Colonic mucosa (tissue), 4 donors: ENCODE measurements around the gene ECSCR. TPM values are rescaled to one million over a fixed set of nuclear protein-coding genes. Genes with fewer than 3 reads are reported as not detected.
A peak's percentile ranks its signal among the peaks of the same experiment; 100 is the strongest.
"Not testable (repeated sequence)": the region's sequence is repeated elsewhere in the genome, so short reads cannot be mapped to it uniquely, and the experiment has no call there.

ENCODE experiments used
- DNase-seq: peaks from one replicate; pipeline ENCODE4 v3.0.0-alpha.2; 2020
- H3K27ac ChIP-seq: fragments of 200-600 bp; one replicate; pipeline ENCODE4 v1.8.0; 2021
- H3K27me3 ChIP-seq: fragments of 200-600 bp; one replicate; pipeline ENCODE4 v1.8.0; 2021
- H3K36me3 ChIP-seq: fragments of 200-600 bp; one replicate; pipeline ENCODE4 v1.8.0; 2021
- H3K4me1 ChIP-seq: fragments of 200-600 bp; one replicate; pipeline ENCODE4 v1.8.0; 2021; ENCODE audit warnings: mild to moderate bottlenecking
- H3K4me3 ChIP-seq: fragments of 200-600 bp; one replicate; pipeline ENCODE4 v1.8.0; 2021
- H3K9ac ChIP-seq, 2 donors: one replicate each; pipeline ENCODE4 v1.7.0; 2013; ENCODE audit warnings: control low read depth in 2 of 2, low read depth in 2 of 2, low read length in 2 of 2
- H3K9me3 ChIP-seq: fragments of 200-600 bp; one replicate; pipeline ENCODE4 v1.8.0; 2021
- intact Hi-C: fragments of 100-400 bp; cut with DNase I; formaldehyde crosslinking; loops from one replicate; pipeline ENCODE4 v1.14.1; 2022
- total RNA-seq, 2 donors: library from RNA; stranded (reverse); fragmentation: NEBNext Ultra II Directional in 1 of 2; extraction: Animal tissue kit (Norgen Biotek cat#: 25700) in 1 of 2; gene quantifications; one replicate each; pipeline ENCODE4 v1.2.1, GENCODE V29; 2021
- TF ChIP-seq, protein P1 (sequence below): fragments of 200-600 bp; IDR thresholded peaks from one replicate; pipeline ENCODE4 v1.8.0; 2022; ENCODE audit warnings: antibody characterized with exemption, mild to moderate bottlenecking
- donor health status: healthy.
- donor health status: DM: no; HTN: no; CAD: no.
- donor health status: DM: no; HTN: no; CAD: no.

ECSCR gene
- total RNA-seq, 2 donors from 2014 or later: 2.2 to 7.4 TPM

DNA sequence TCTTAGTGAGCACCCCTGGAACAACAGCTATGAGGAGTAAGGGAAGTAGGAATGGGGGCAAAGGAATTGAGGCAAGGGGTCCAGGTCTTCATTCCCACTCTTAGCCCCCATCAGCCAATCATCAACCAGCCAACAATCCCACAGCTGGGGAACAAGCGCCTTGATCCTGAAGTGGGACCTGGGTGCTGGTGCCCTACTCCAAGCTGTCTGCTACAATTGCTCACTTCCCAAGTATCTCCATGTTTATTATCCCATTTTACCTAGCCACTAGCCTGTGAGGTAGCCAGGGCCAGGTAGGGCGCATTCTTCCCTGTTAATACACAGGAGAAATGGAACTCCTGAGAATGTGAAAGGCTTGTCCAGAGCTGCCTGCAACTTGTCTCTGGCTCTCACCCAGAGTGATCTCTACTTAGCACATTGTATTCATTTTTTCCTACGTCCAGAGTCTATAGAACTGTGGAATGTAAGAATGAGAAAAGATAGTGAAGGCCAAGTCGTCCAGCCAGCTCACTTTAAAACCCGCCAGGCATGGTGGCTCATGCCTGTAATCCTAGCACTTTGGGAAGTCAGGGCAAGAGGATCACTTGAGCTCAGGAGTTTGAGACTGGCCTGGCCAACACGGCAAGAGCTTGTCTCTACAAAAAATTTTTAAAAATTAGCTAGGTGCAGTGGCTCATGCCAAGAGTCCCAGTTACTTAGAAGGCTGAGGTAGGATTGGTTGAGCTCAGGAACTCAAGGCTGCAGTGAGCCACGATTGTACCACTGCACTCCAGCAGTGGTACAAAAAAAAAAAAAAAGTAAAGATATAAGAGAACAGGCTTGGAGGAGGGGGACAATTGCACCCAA, 17.0 kb downstream of the ECSCR start:
- no peak overlapping the region for H3K27ac ChIP-seq
- no peaks in the 10 kb centered on the region for H3K27me3 ChIP-seq
- no peaks in the 10 kb centered on the region for H3K9me3 ChIP-seq
- no peak for DNase-seq
- H3K4me3 ChIP-seq: no peak overlapping the region
- H3K36me3 ChIP-seq: no peaks in the 10 kb centered on the region
- no peak overlapping the region for H3K9ac ChIP-seq
- no peaks in the 10 kb centered on the region for H3K4me1 ChIP-seq
- TF ChIP-seq, protein P1, sequence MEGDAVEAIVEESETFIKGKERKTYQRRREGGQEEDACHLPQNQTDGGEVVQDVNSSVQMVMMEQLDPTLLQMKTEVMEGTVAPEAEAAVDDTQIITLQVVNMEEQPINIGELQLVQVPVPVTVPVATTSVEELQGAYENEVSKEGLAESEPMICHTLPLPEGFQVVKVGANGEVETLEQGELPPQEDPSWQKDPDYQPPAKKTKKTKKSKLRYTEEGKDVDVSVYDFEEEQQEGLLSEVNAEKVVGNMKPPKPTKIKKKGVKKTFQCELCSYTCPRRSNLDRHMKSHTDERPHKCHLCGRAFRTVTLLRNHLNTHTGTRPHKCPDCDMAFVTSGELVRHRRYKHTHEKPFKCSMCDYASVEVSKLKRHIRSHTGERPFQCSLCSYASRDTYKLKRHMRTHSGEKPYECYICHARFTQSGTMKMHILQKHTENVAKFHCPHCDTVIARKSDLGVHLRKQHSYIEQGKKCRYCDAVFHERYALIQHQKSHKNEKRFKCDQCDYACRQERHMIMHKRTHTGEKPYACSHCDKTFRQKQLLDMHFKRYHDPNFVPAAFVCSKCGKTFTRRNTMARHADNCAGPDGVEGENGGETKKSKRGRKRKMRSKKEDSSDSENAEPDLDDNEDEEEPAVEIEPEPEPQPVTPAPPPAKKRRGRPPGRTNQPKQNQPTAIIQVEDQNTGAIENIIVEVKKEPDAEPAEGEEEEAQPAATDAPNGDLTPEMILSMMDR: no peak
- intact Hi-C loops: no loop called here

DNA sequence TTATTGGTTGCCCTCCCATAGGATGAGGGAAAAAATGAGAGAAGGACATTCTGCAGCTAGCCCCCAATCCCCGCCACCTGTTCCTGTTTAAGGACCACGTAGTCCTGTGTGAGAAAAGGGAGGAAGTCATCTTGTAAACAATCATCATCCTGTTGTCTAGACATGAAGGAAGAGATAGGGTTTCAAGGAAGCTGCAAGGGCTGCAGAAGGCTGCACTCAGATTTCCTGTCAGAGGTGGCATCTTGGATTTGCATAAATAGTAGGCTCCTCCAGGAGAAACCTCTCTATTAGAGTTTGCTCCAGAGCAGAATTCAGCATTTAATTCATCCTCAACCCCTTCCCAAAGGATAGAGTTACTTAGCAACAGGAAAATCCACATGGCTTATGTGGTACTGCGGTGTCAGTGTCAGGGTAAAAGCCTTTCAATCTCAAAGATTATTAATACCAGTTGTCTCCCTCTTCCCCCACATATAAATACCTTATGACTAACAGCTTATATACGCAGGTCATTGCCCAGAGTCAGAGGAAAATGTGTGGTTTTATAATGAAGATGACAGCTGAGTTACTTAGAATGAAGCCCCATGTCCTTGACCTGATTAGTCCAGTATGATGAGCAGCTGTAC, 18.6 kb downstream of the ECSCR start:
- H3K27ac ChIP-seq: no peak overlapping the region
- intact Hi-C loops: no loop called here
- no peaks in the 10 kb centered on the region for H3K36me3 ChIP-seq
- TF ChIP-seq, protein P1: no peak
- H3K9ac ChIP-seq: no peak overlapping the region
- no peak overlapping the region for H3K4me3 ChIP-seq
- no peaks in the 10 kb centered on the region for H3K27me3 ChIP-seq
- H3K9me3 ChIP-seq: no peaks in the 10 kb centered on the region
- DNase-seq: no peak
- no peaks in the 10 kb centered on the region for H3K4me1 ChIP-seq

DNA sequence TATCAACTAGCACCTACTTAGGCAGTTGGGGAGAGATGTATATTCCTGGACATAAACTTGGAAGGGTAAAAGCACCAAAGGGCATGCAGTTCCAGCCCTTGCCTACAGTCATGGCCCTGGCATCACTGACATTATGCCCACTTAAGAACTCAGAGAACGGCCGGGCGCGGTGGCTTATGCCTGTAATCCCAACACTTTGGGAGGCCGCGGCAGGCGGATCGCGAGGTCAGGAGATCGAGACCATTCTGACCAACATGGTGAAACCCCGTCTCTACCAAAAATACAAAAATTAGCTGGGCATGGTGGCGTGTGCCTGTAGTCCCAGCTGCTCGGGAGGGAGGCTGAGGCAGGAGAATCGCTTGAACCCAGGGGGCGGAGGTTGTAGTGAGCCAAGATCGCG, 22.1 kb downstream of the ECSCR start:
- DNase-seq, H3K4me3 ChIP-seq, H3K9ac ChIP-seq, H3K27ac ChIP-seq, H3K9me3 ChIP-seq, H3K4me1 ChIP-seq, H3K36me3 ChIP-seq, intact Hi-C loops, H3K27me3 ChIP-seq: not testable (repeated sequence)

DNA sequence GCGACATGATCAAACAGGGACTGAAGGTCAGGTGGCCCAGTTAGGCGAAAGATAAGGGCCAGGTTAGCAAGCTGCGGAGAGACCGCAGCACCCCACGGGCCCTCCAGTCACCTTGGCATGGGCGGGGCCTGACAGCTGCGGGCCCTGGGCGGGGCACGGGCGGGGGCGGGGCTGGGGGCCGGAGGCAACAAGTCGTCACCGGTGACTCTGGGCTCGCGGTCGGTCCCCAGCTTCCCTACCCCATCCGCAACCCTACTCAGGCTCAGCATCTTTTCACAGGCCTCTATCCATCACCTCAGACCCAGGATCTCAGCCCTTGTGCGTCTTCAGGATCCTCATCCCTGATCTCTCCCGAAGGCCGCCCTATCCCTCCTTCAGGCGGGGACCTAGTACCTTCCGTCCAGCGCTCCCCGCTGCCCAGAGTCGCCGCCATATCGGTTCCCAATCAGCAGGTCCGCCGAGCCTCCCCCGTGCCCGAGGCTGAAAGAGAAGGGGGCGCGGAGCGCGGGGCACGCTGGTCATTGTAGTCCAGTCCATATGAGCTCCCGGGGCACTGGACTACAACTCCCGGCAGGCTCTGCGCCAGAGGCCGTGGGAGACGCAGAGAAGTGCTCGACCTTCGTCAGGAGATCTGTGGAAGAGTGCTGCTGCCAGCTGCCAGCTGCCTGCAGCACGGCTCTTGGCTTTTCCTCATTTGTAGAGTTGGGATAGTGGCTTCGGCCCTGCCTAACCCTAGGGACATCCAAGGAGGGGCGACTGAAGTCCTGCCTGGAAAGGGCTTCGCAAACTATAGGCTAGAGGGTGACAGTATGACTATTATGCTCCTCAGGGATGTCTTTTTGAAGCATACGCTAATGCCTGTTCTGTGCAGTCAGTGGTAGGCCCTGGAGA, 23.3 kb downstream of the ECSCR start, which contains the start of gene DNAJC18:
Gene DNAJC18, minus strand, starts transcription at position 513 of the 891 bp plus-strand sequence. Its CDS starts 80 bp downstream, at position 433.
- H3K9me3 ChIP-seq: no peaks in the 10 kb centered on the region
- H3K36me3 ChIP-seq: no peaks in the 10 kb centered on the region
- no peaks in the 10 kb centered on the region for H3K4me1 ChIP-seq
- peak within 1 kb of the TSS; percentile 92 for H3K27ac ChIP-seq
- H3K4me3 ChIP-seq: peak within 1 kb of the TSS; percentile 87
- H3K27me3 ChIP-seq: no peaks in the 10 kb centered on the region
- peak; percentile 95 for DNase-seq
- TF ChIP-seq, protein P1: no peak
- peak within 1 kb of the TSS; percentile 81 to 88 for H3K9ac ChIP-seq
- intact Hi-C loops: no loop called here

DNA sequence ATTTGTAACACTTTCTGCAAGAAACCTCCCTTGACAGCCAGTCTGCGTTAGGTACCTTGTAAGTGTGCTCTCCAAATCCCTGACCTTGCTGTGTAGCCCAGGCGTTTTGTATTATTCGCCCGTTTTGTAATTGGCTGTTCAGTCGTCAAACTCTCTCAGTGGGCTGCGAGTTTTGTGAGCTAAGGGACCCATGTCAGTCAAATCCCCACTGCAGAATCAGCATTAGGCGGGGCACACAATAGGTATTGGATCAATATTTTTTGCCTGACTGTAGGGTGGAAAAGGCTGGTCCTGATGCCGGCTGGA, 23.9 kb downstream of the ECSCR start:
- intact Hi-C loops: no loop called here
- H3K9ac ChIP-seq: peak overlapping the region; percentile 81 to 88
- H3K27ac ChIP-seq: peak overlapping the region; percentile 92

More for the DNA sequence above, 23.9 kb downstream of the ECSCR start:
- H3K9me3 ChIP-seq: no peaks in the 10 kb centered on the region
- H3K36me3 ChIP-seq: no peaks in the 10 kb centered on the region
- peak overlapping the region; percentile 87 for H3K4me3 ChIP-seq
- TF ChIP-seq, protein P1: no peak
- H3K27me3 ChIP-seq: no peaks in the 10 kb centered on the region
- no peaks in the 10 kb centered on the region for H3K4me1 ChIP-seq
- no peak for DNase-seq
